B cell (primary cell): ENCODE results near the gene TJP2. TPM values are rescaled to one million over a fixed set of nuclear protein-coding genes. Genes with fewer than 3 reads are reported as not detected.

Source experiments
- ATAC-seq: fragments of 200-7000 bp; cut with Tn5 transposase; one replicate; pipeline ENCODE4 v1.10.0; 2021; ENCODE audit warnings: low read depth, mild to moderate bottlenecking, moderate number of reproducible peaks, moderate library complexity
- CTCF ChIA-PET: fragments of 350-600 bp; sonication (Branson Sonifier 250); formaldehyde crosslinking; loops from one replicate; lab custom pipeline; 2021; ENCODE audit warnings: antibody characterized with exemption, inconsistent platforms; lab: Charles Lee
- POLR2A ChIA-PET: fragments of 350-600 bp; sonication (Branson Sonifier 250); formaldehyde crosslinking; loops from one replicate; lab custom pipeline; 2021; ENCODE audit warnings: antibody characterized with exemption; lab: Charles Lee
- DNase-seq: peaks from one replicate; pipeline ENCODE4 v3.0.0; 2013
- H2AFZ ChIP-seq: 2 replicates; pipeline ENCODE4 v1.6.1; 2012; ENCODE audit warnings: mild to moderate bottlenecking, low read depth, low read length; ENCODE audit not compliant: insufficient read depth, poor library complexity, severe bottlenecking
- H3K27ac ChIP-seq, 2 donors: 1 replicate in 1 of 2; 2 replicates in 1 of 2; pipeline ENCODE4 v1.5.1; 2012 to 2013; ENCODE audit warnings: low read length in 2 of 2, mild to moderate bottlenecking in 2 of 2, moderate library complexity in 1 of 2
- H3K27me3 ChIP-seq, 4 experiments: fragments of 200-600 bp in 1 of 4; sonication (generic) in 1 of 4; replicated peaks in 1 of 4; 1 replicate in 2 of 4; 2 replicates in 2 of 4; pipeline versions ENCODE4 v1.6.1 to v1.7.0; 2013 to 2016; ENCODE audit warnings: low read length in 3 of 4, mild to moderate bottlenecking in 2 of 4, mixed read lengths in 1 of 4, moderate library complexity in 1 of 4; ENCODE audit not compliant: insufficient read depth in 4 of 4, control insufficient read depth in 3 of 4; ENCODE audit errors: control extremely low read depth in 1 of 4
- H3K36me3 ChIP-seq, 2 experiments: replicated peaks in 1 of 2; 1 replicate in 1 of 2; 2 replicates in 1 of 2; pipeline versions ENCODE4 v1.6.1 to v1.7.1; 2013; ENCODE audit warnings: low read length in 1 of 2; ENCODE audit not compliant: insufficient read depth in 2 of 2, control insufficient read depth in 1 of 2; ENCODE audit errors: control extremely low read depth in 1 of 2, extremely low read depth in 1 of 2
- H3K4me1 ChIP-seq, 2 donors: fragments of 200-600 bp in 1 of 2; sonication (generic) in 1 of 2; 1 replicate in 1 of 2; 2 replicates in 1 of 2; pipeline versions ENCODE4 v1.5.1 to v1.6.1; 2013 to 2017; ENCODE audit warnings: low read length in 2 of 2; ENCODE audit not compliant: control insufficient read depth in 2 of 2, insufficient read depth in 2 of 2
- H3K4me2 ChIP-seq: replicated peaks from 2 replicates; pipeline ENCODE3; 2012; ENCODE audit warnings: mild to moderate bottlenecking, low read depth, low read length; ENCODE audit not compliant: poor library complexity, severe bottlenecking
- H3K4me3 ChIP-seq, 5 experiments: fragments of 200-600 bp in 1 of 5; sonication (generic) in 1 of 5; 1 replicate in 3 of 5; 2 replicates in 2 of 5; pipeline versions ENCODE4 v1.5.1 to v1.7.0; 2011 to 2016; ENCODE audit warnings: low read length in 4 of 5, mild to moderate bottlenecking in 4 of 5, low read depth in 2 of 5, control low read depth in 1 of 5, moderate library complexity in 1 of 5; ENCODE audit not compliant: insufficient read depth in 1 of 5; ENCODE audit errors: control extremely low read depth in 1 of 5, extremely low read depth in 1 of 5
- H3K79me2 ChIP-seq: fragments of 200-600 bp; sonication (generic); one replicate; pipeline ENCODE4 v1.6.0; 2016; ENCODE audit warnings: low read length; ENCODE audit not compliant: control insufficient read depth, insufficient read depth
- H3K9ac ChIP-seq: fragments of 200-600 bp; sonication (generic); 2 replicates; pipeline ENCODE4 v1.6.1; 2017; ENCODE audit warnings: mild to moderate bottlenecking, low read length, moderate library complexity
- H3K9me3 ChIP-seq, 3 donors: one replicate each; pipeline versions ENCODE4 v1.6.1 to v1.7.1; 2013; ENCODE audit warnings: low read length in 2 of 3; ENCODE audit not compliant: control insufficient read depth in 2 of 3, insufficient read depth in 1 of 3; ENCODE audit errors: control extremely low read depth in 1 of 3
- H4K20me1 ChIP-seq: 2 replicates; pipeline ENCODE4 v1.6.0; 2012; ENCODE audit warnings: mild to moderate bottlenecking, low read length; ENCODE audit not compliant: insufficient read depth, control insufficient read depth, poor library complexity, severe bottlenecking
- H3K27ac Mint-ChIP-seq: one replicate; pipeline ENCODE4 v1.8.0; 2021; ENCODE audit warnings: mixed read lengths
- H3K27me3 Mint-ChIP-seq: one replicate; pipeline ENCODE4 v1.8.0; 2021; ENCODE audit warnings: mixed read lengths
- H3K4me1 Mint-ChIP-seq: one replicate; pipeline ENCODE4 v1.8.0; 2021; ENCODE audit warnings: mixed read lengths
- H3K4me3 Mint-ChIP-seq: one replicate; pipeline ENCODE4 v1.8.0; 2021; ENCODE audit warnings: mixed read lengths
- H3K9me3 Mint-ChIP-seq: one replicate; pipeline ENCODE4 v1.8.0; 2022; ENCODE audit warnings: mixed read lengths; ENCODE audit not compliant: insufficient read depth
- CTCF ChIP-seq: fragments of 200-600 bp; IDR thresholded peaks from one replicate; pipeline ENCODE4 v1.8.0; 2022; ENCODE audit warnings: antibody characterized with exemption, mild to moderate bottlenecking
- EZH2 ChIP-seq: IDR thresholded peaks from 2 replicates; pipeline ENCODE4 v1.6.1; 2012; ENCODE audit warnings: borderline replicate concordance, low read depth, mild to moderate bottlenecking, moderate library complexity, low read length; ENCODE audit not compliant: insufficient read depth, poor library complexity, severe bottlenecking
- WGBS: methylation state at CpG from one replicate; pipeline ENCODE4 v1.1.5; 2013; ENCODE audit warnings: missing lambda C conversion rate; ENCODE audit not compliant: insufficient coverage; 5-methylcytosine and 5-hydroxymethylcytosine counted together
- intact Hi-C: fragments of 100-400 bp; cut with micrococcal nuclease; formaldehyde crosslinking; loops from one replicate; pipeline ENCODE4 v1.10.0; 2022
- polyA plus RNA-seq: library from polyadenylated mRNA; depleted of rRNA; stranded (reverse); fragments of >200 nt; gene quantifications from 2 replicates; pipeline ENCODE4 v1.2.3, GENCODE V29; 2012
- total RNA-seq, 2 donors: library from RNA; stranded (reverse); fragments of 120-200 nt in 1 of 2; gene quantifications; 1 replicate in 1 of 2; 2 replicates in 1 of 2; pipeline versions ENCODE4 v1.2.3 to v1.2.4, GENCODE V29; 2013 to 2022

Gene TJP2
- total and polyA plus RNA-seq, 2 donors (not counting 1 experiment from before 2014, with no cell fraction given), result 1.2 to 2.3 TPM

GRCh38 chr9:69222970-69223369 lies 48.9 kb downstream of the TJP2 start:
- no peaks in the 10 kb centered on the region for H3K27me3 ChIP-seq
- H3K4me3 Mint-ChIP-seq, result no peak overlapping the region
- CTCF ChIA-PET, result interaction anchor here (0.6 to 1.0 kb wide), 3 partner anchors 10 to 412 kb away, joined by 3 to 4 read pairs (median 3); no protein-coding TSS in a partner anchor
- no peaks in the 10 kb centered on the region for H3K4me1 ChIP-seq
- H3K27ac Mint-ChIP-seq, result no peak overlapping the region
- H3K9me3 ChIP-seq, result no peaks in the 10 kb centered on the region
- POLR2A ChIA-PET, result no interaction called here
- TF ChIP-seq EZH2 (no peak), CTCF (no peak)
- H3K36me3 ChIP-seq, result no peaks in the 10 kb centered on the region
- no peaks in the 10 kb centered on the region for H3K27me3 Mint-ChIP-seq
- H3K79me2 ChIP-seq, result no peaks in the 10 kb centered on the region
- H4K20me1 ChIP-seq, result no peaks in the 10 kb centered on the region
- H2AFZ ChIP-seq, result no peak overlapping the region
- no peaks in the 10 kb centered on the region for H3K9me3 Mint-ChIP-seq
- DNase-seq (no peak), ATAC-seq (no peak)
- no peaks in the 10 kb centered on the region for H3K4me1 Mint-ChIP-seq
- no peak overlapping the region for H3K27ac ChIP-seq
- intact Hi-C loops, result no loop called here
- no peak overlapping the region for H3K9ac ChIP-seq
- 98% methylated on average over 3 of the region's 8 CpGs for WGBS
- H3K4me3 ChIP-seq, result no peak overlapping the region
- no peak overlapping the region for H3K4me2 ChIP-seq

- H3K27ac Mint-ChIP-seq, result no peak overlapping the region
- Histone ChIP-seq H3K79me2 (no peaks in the 10 kb centered on the region), H3K27me3 (no peaks in the 10 kb centered on the region), H3K36me3 (no peaks in the 10 kb centered on the region), H2AFZ (no peak overlapping the region), H3K27ac (no peak overlapping the region), H3K4me3 (no peak overlapping the region), H3K9me3 (no peaks in the 10 kb centered on the region), H3K9ac (no peak overlapping the region), H3K4me2 (no peak overlapping the region), H3K4me1 (no peaks in the 10 kb centered on the region), H4K20me1 (no peaks in the 10 kb centered on the region)
- H3K4me3 Mint-ChIP-seq, result no peak overlapping the region
- intact Hi-C loops, result no loop called here
- TF ChIP-seq EZH2 (no peak), CTCF (peak; percentile 13)
- DNase-seq, result no peak
- ATAC-seq, result no peak
- H3K4me1 Mint-ChIP-seq, result no peaks in the 10 kb centered on the region
- POLR2A ChIA-PET, result no interaction called here
- CTCF ChIA-PET, result interaction anchor here (0.6 to 1.0 kb wide), 3 partner anchors 10 to 412 kb away, joined by 3 to 4 read pairs (median 3); no protein-coding TSS in a partner anchor
- no CpG with 5 or more reads among the region's 2 CpGs for WGBS
- H3K27me3 Mint-ChIP-seq, result no peaks in the 10 kb centered on the region
- H3K9me3 Mint-ChIP-seq, result no peaks in the 10 kb centered on the region
Measured at GRCh38 chr9:69223605-69224004, 49.5 kb downstream of the TJP2 start.
